Measurements from ENCODE around the gene TBKBP1. TPM values are rescaled to one million over a fixed set of nuclear protein-coding genes. Genes with fewer than 3 reads are reported as not detected.
A peak's percentile ranks its signal among the peaks of the same experiment; 100 is the strongest.
"Not testable (repeated sequence)": the region's sequence is repeated elsewhere in the genome, so short reads cannot be mapped to it uniquely, and the experiment has no call there.

The TBKBP1 gene
- total RNA-seq, 5 donors from 2014 or later (not counting 1 experiment from before 2014, with no cell fraction given), result 4.5 to 20.5 (median 7.2) TPM

GRCh38 chr17:47736501-47737495, 42.8 kb downstream of the TBKBP1 start:
- peaks cover 5 to 68% of the 10 kb centered on the region in 2 experiments for H3K4me1 ChIP-seq (ENCODE audit: control insufficient read depth in 1 of 2, extremely low read depth in 1 of 2, insufficient read depth in 2 of 2, low read length in 2 of 2)
- Mint-ChIP-seq H3K27me3 (peaks cover 4 to 7% of the 10 kb centered on the region in 2 donors), H3K4me1 (peaks cover 38 to 62% (median 47%) of the 10 kb centered on the region in 3 donors), H3K36me3 (no peaks in the 10 kb centered on the region), H3K9me3 (no peaks in the 10 kb centered on the region), H3K27ac (peak overlapping the region; percentile 89 to 98), H3K4me3 (peak overlapping the region; percentile 87 to 99 (median 98))
- no peaks in the 10 kb centered on the region for H3K9me3 ChIP-seq
- POLR2A ChIA-PET, result no interaction called here
- H3K4me3 ChIP-seq (ENCODE audit: control insufficient read depth in 1 of 2, extremely low read depth in 1 of 2, low read length in 1 of 2), result peak overlapping the region in 1 of 2 donors; percentile 89
- H3K27me3 ChIP-seq (replicated peaks in 1 of 2; ENCODE audit: control insufficient read depth in 2 of 2, extremely low read depth in 1 of 2, insufficient read depth in 2 of 2, low read length in 1 of 2), result peaks cover 3 to 7% of the 10 kb centered on the region in 2 experiments
- 41% methylated on average over 8 of the region's 17 CpGs for WGBS (ENCODE audit: insufficient coverage)
- peak overlapping the region; percentile 52 for H3K27ac ChIP-seq (ENCODE audit: low read length)
- DNase-seq (no peak), ATAC-seq (replicated peaks in 1 of 4) (no peak)
- no peaks in the 10 kb centered on the region for H3K36me3 ChIP-seq (ENCODE audit: control insufficient read depth in 2 of 2, extremely low read depth in 1 of 2, insufficient read depth in 1 of 2, low read length in 1 of 2)
- CTCF ChIA-PET, result interaction anchor here in 1 of 2 donors (0.6 kb wide), 1 partner anchor 67 kb away, joined by 3 read pairs; no protein-coding TSS in a partner anchor

- H3K36me3 Mint-ChIP-seq, result no peaks in the 10 kb centered on the region
- H3K27me3 Mint-ChIP-seq, result peaks cover 4 to 7% of the 10 kb centered on the region in 2 donors
- WGBS (ENCODE audit: insufficient coverage), result 70% methylated on average over 2 of the region's 7 CpGs
- H3K27me3 ChIP-seq (replicated peaks in 1 of 2; ENCODE audit: control insufficient read depth in 2 of 2, extremely low read depth in 1 of 2, insufficient read depth in 2 of 2, low read length in 1 of 2), result peaks cover 3 to 7% of the 10 kb centered on the region in 2 experiments
- H3K4me1 Mint-ChIP-seq, result peaks cover 35 to 62% (median 45%) of the 10 kb centered on the region in 3 donors
- H3K4me1 ChIP-seq (ENCODE audit: control insufficient read depth in 1 of 2, extremely low read depth in 1 of 2, insufficient read depth in 2 of 2, low read length in 2 of 2), result peaks cover 0 to 72% of the 10 kb centered on the region in 2 experiments
- H3K27ac Mint-ChIP-seq, result peak overlapping the region in 1 of 2 donors; percentile 8
- ChIA-PET CTCF (no interaction called here), POLR2A (no interaction called here)
- ATAC-seq (replicated peaks in 1 of 4), result no peak
- H3K4me3 ChIP-seq (ENCODE audit: control insufficient read depth in 1 of 2, extremely low read depth in 1 of 2, low read length in 1 of 2), result no peak overlapping the region
- no peak overlapping the region for H3K27ac ChIP-seq (ENCODE audit: low read length)
- H3K9me3 Mint-ChIP-seq, result no peaks in the 10 kb centered on the region
- no peaks in the 10 kb centered on the region for H3K9me3 ChIP-seq
- H3K4me3 Mint-ChIP-seq, result peak overlapping the region in 1 of 3 donors; percentile 21
- H3K36me3 ChIP-seq (ENCODE audit: control insufficient read depth in 2 of 2, extremely low read depth in 1 of 2, insufficient read depth in 1 of 2, low read length in 1 of 2), result peaks cover 0 to 5% of the 10 kb centered on the region in 2 donors
- no peak for DNase-seq
Observed at GRCh38 chr17:47738178-47738577, 44.2 kb downstream of the TBKBP1 start.

GRCh38 chr17:47739150-47739549, 45.2 kb downstream of the TBKBP1 start:
- Mint-ChIP-seq H3K4me3 (peak overlapping the region in 1 of 3 donors; percentile 28), H3K27ac (peak overlapping the region in 1 of 2 donors; percentile 3), H3K9me3 (no peaks in the 10 kb centered on the region), H3K27me3 (peaks cover 2% of the 10 kb centered on the region in 2 donors), H3K4me1 (peaks cover 30 to 60% (median 43%) of the 10 kb centered on the region in 3 donors), H3K36me3 (no peaks in the 10 kb centered on the region)
- WGBS (ENCODE audit: insufficient coverage), result 96% methylated on average over 5 of the region's 8 CpGs
- Histone ChIP-seq H3K27ac (ENCODE audit: low read length) (no peak overlapping the region), H3K4me3 (ENCODE audit: control insufficient read depth in 1 of 2, extremely low read depth in 1 of 2, low read length in 1 of 2) (no peak overlapping the region), H3K9me3 (no peaks in the 10 kb centered on the region), H3K4me1 (ENCODE audit: control insufficient read depth in 1 of 2, extremely low read depth in 1 of 2, insufficient read depth in 2 of 2, low read length in 2 of 2) (peaks cover 0 to 75% of the 10 kb centered on the region in 2 experiments), H3K36me3 (ENCODE audit: control insufficient read depth in 2 of 2, extremely low read depth in 1 of 2, insufficient read depth in 1 of 2, low read length in 1 of 2) (peaks cover 0 to 13% of the 10 kb centered on the region in 2 donors), H3K27me3 (replicated peaks in 1 of 2; ENCODE audit: control insufficient read depth in 2 of 2, extremely low read depth in 1 of 2, insufficient read depth in 2 of 2, low read length in 1 of 2) (peaks cover 2 to 3% of the 10 kb centered on the region in 2 experiments)
- POLR2A ChIA-PET, result interaction anchor here in 1 of 2 donors (0.6 kb wide), 1 partner anchor 37 kb away, joined by 3 read pairs; no protein-coding TSS in a partner anchor
- CTCF ChIA-PET, result no interaction called here
- ATAC-seq (replicated peaks in 1 of 4) (no peak), DNase-seq (no peak)

- H3K27ac ChIP-seq (ENCODE audit: low read length); H3K27me3 ChIP-seq (replicated peaks in 1 of 2; ENCODE audit: control insufficient read depth in 2 of 2, extremely low read depth in 1 of 2, insufficient read depth in 2 of 2, low read length in 1 of 2); H3K9me3 Mint-ChIP-seq; H3K9me3 ChIP-seq; H3K27me3 Mint-ChIP-seq; H3K27ac Mint-ChIP-seq; POLR2A ChIA-PET; DNase-seq; ATAC-seq (replicated peaks in 1 of 4); H3K36me3 Mint-ChIP-seq; H3K4me3 ChIP-seq (ENCODE audit: control insufficient read depth in 1 of 2, extremely low read depth in 1 of 2, low read length in 1 of 2); H3K4me3 Mint-ChIP-seq: not testable (repeated sequence)
- Histone ChIP-seq H3K4me1 (ENCODE audit: control insufficient read depth in 1 of 2, extremely low read depth in 1 of 2, insufficient read depth in 2 of 2, low read length in 2 of 2) (peaks cover 0 to 80% of the 10 kb centered on the region in 2 experiments), H3K36me3 (ENCODE audit: control insufficient read depth in 2 of 2, extremely low read depth in 1 of 2, insufficient read depth in 1 of 2, low read length in 1 of 2) (peaks cover 0 to 21% of the 10 kb centered on the region in 2 donors)
- peaks cover 28 to 57% (median 42%) of the 10 kb centered on the region in 3 donors for H3K4me1 Mint-ChIP-seq
- WGBS (ENCODE audit: insufficient coverage), result 84% methylated on average over 3 of the region's 12 CpGs
- CTCF ChIA-PET, result interaction anchor here in 1 of 2 donors (1.4 to 1.8 kb wide), 2 partner anchors 13 to 76 kb away, joined by 4 read pairs; no protein-coding TSS in a partner anchor
Observed at GRCh38 chr17:47739945-47740344, 46.0 kb downstream of the TBKBP1 start.

- Histone ChIP-seq H3K27ac (ENCODE audit: low read length) (peak overlapping the region; percentile 65), H3K9me3 (no peaks in the 10 kb centered on the region), H3K4me1 (ENCODE audit: control insufficient read depth in 1 of 2, extremely low read depth in 1 of 2, insufficient read depth in 2 of 2, low read length in 2 of 2) (peaks cover 0 to 73% of the 10 kb centered on the region in 2 experiments), H3K27me3 (replicated peaks in 1 of 2; ENCODE audit: control insufficient read depth in 2 of 2, extremely low read depth in 1 of 2, insufficient read depth in 2 of 2, low read length in 1 of 2) (peaks cover 0 to 5% of the 10 kb centered on the region in 2 experiments), H3K4me3 (ENCODE audit: control insufficient read depth in 1 of 2, extremely low read depth in 1 of 2, low read length in 1 of 2) (peak overlapping the region in 1 of 2 donors; percentile 24), H3K36me3 (ENCODE audit: control insufficient read depth in 2 of 2, extremely low read depth in 1 of 2, insufficient read depth in 1 of 2, low read length in 1 of 2) (peaks cover 0 to 34% of the 10 kb centered on the region in 2 donors)
- no peaks in the 10 kb centered on the region for H3K36me3 Mint-ChIP-seq
- ATAC-seq (replicated peaks in 1 of 4), result peak in 2 of 4 experiments; percentile 47 to 48
- 40% methylated on average over 9 of the region's 11 CpGs for WGBS (ENCODE audit: insufficient coverage)
- peak in 6 of 35 experiments; percentile 24 to 57 (median 35) for DNase-seq
- peak overlapping the region; percentile 34 to 60 (median 53) for H3K4me3 Mint-ChIP-seq
- H3K4me1 Mint-ChIP-seq, result peaks cover 20 to 47% (median 38%) of the 10 kb centered on the region in 3 donors
- H3K27ac Mint-ChIP-seq, result peak overlapping the region; percentile 79 to 80
- ChIA-PET POLR2A (interaction anchor here in 1 of 2 donors (0.5 kb wide), 1 partner anchor 128 kb away, joined by 5 read pairs; no protein-coding TSS in a partner anchor), CTCF (interaction anchor here (0.9 to 2.0 kb wide), 4 partner anchors 12 to 78 kb away, joined by 4 to 7 read pairs (median 6); no protein-coding TSS in a partner anchor)
- H3K9me3 Mint-ChIP-seq, result no peaks in the 10 kb centered on the region
- peaks cover 0 to 3% of the 10 kb centered on the region in 2 donors for H3K27me3 Mint-ChIP-seq
Observed at GRCh38 chr17:47741109-47741792, 47.3 kb downstream of the TBKBP1 start.

Data from T-cell (primary cell).